Renal pelvis (tissue), 4 donors: Measurements from ENCODE around the gene RELA. TPM values are rescaled to one million over a fixed set of nuclear protein-coding genes. Genes with fewer than 3 reads are reported as not detected.

Experiments
- DNase-seq: peaks from one replicate; pipeline ENCODE4 v3.0.0-alpha.2; 2013
- polyA plus RNA-seq, 3 donors: library from polyadenylated mRNA; unstranded; fragments of 120-200 nt; gene quantifications; one replicate each; pipeline ENCODE4 v1.2.1, GENCODE V29; 2013; ENCODE audit not compliant: insufficient read length in 3 of 3

The RELA gene
- polyA plus RNA-seq, 3 donors, result 54.3 to 60.4 (median 60.4) TPM

GRCh38 chr11:65634905-65635731, 27.6 kb downstream of the RELA start:
- no peak for DNase-seq

GRCh38 chr11:65634440-65634839, 28.3 kb downstream of the RELA start:
- no peak for DNase-seq

- no peak for DNase-seq
Measured at GRCh38 chr11:65634109-65634436, 28.6 kb downstream of the RELA start.

GRCh38 chr11:65633390-65634108, 29.2 kb downstream of the RELA start:
- no peak for DNase-seq

- no peak for DNase-seq
Measured at GRCh38 chr11:65630215-65630614, 32.5 kb downstream of the RELA start.

GRCh38 chr11:65629579-65629978, 33.1 kb downstream of the RELA start:
- DNase-seq, result no peak

- no peak for DNase-seq
Measured at GRCh38 chr11:65627202-65627601, 35.5 kb downstream of the RELA start.

GRCh38 chr11:65625628-65626342, 36.9 kb downstream of the RELA start:
- no peak for DNase-seq

GRCh38 chr11:65624931-65625627, 37.6 kb downstream of the RELA start:
- DNase-seq, result no peak

GRCh38 chr11:65623852-65624616, 38.7 kb downstream of the RELA start:
- no peak for DNase-seq

GRCh38 chr11:65623177-65623576, 39.5 kb downstream of the RELA start:
- DNase-seq, result no peak

- no peak for DNase-seq
Measured at GRCh38 chr11:65622011-65622410, 40.7 kb downstream of the RELA start.

GRCh38 chr11:65621460-65621859, 41.3 kb downstream of the RELA start:
- no peak for DNase-seq

GRCh38 chr11:65620666-65621065, 42.0 kb downstream of the RELA start:
- DNase-seq, result no peak

- DNase-seq, result no peak
Measured at GRCh38 chr11:65619281-65619928, 43.3 kb downstream of the RELA start.

GRCh38 chr11:65618763-65619162, 44.0 kb downstream of the RELA start:
- no peak for DNase-seq

- no peak for DNase-seq
Measured at GRCh38 chr11:65617990-65618751, 44.5 kb downstream of the RELA start.

- DNase-seq, result no peak
Measured at GRCh38 chr11:65617136-65617850, 45.4 kb downstream of the RELA start.

- no peak for DNase-seq
Measured at GRCh38 chr11:65616575-65617001, 46.1 kb downstream of the RELA start.
